ENCODE data around the gene RNF215.

Gene RNF215

DNA sequence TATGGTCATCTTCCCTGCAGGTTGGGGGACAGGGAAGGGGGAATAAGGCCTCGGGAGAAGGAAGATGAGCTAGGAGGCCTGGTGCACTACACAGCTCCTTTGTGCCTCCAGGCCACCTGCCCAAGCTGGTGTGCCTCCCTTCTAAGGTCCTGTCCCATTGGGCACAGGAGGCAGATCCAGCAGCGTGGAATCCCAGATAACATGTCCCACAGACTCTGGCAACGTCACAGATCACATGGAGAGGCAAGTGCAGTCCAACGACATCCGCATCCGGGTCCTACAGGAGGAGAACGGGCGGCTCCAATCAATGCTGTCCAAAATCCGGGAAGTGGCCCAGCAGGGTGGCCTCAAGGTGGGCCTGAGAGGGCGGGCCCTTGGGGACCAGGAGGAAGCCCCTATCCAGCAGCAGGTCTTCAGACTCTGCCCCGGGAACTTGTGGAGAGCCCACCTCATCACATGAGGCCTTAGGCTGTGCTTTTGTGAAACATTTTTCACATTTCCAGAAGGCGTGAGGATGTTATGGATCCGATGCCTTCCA is 11.8 kb downstream of the RNF215 start:
- Histone ChIP-seq H3K79me2 (ENCODE audit: insufficient read depth, low read length) (no peaks in the 10 kb centered on the region), H3K9ac (ENCODE audit: low read length) (no peak overlapping the region), H4K20me1 (ENCODE audit: low read depth, low read length) (no peaks in the 10 kb centered on the region), H3K4me2 (ENCODE audit: low read depth, low read length, poor library complexity, severe bottlenecking) (no peak overlapping the region), H3K27me3 (ENCODE audit: low read length) (no peaks in the 10 kb centered on the region), H2AFZ (ENCODE audit: low read depth, low read length, severe bottlenecking) (no peak overlapping the region), H3K27ac (ENCODE audit: low read depth, low read length) (no peak overlapping the region), H3K9me2 (replicated peaks; ENCODE audit: insufficient read depth, low read length) (no peaks in the 10 kb centered on the region), H3K4me3 (ENCODE audit: insufficient read depth, low read length, poor library complexity, severe bottlenecking) (no peak overlapping the region), H3K9me3 (ENCODE audit: insufficient read depth, low read length) (no peaks in the 10 kb centered on the region), H3K36me3 (ENCODE audit: low read length) (no peaks in the 10 kb centered on the region), H3F3A (ENCODE audit: insufficient read depth) (no peaks in the 10 kb centered on the region)
- no peak for TF ChIP-seq EZH2phosphoT487 (conservative IDR thresholded peaks at IDR 0.05; ENCODE audit: low read length)
- TF ChIP-seq, protein P1, sequence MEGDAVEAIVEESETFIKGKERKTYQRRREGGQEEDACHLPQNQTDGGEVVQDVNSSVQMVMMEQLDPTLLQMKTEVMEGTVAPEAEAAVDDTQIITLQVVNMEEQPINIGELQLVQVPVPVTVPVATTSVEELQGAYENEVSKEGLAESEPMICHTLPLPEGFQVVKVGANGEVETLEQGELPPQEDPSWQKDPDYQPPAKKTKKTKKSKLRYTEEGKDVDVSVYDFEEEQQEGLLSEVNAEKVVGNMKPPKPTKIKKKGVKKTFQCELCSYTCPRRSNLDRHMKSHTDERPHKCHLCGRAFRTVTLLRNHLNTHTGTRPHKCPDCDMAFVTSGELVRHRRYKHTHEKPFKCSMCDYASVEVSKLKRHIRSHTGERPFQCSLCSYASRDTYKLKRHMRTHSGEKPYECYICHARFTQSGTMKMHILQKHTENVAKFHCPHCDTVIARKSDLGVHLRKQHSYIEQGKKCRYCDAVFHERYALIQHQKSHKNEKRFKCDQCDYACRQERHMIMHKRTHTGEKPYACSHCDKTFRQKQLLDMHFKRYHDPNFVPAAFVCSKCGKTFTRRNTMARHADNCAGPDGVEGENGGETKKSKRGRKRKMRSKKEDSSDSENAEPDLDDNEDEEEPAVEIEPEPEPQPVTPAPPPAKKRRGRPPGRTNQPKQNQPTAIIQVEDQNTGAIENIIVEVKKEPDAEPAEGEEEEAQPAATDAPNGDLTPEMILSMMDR (IDR thresholded peaks at IDR 0.05; ENCODE audit: insufficient read depth, low read length, poor library complexity, severe bottlenecking): no peak

DNA sequence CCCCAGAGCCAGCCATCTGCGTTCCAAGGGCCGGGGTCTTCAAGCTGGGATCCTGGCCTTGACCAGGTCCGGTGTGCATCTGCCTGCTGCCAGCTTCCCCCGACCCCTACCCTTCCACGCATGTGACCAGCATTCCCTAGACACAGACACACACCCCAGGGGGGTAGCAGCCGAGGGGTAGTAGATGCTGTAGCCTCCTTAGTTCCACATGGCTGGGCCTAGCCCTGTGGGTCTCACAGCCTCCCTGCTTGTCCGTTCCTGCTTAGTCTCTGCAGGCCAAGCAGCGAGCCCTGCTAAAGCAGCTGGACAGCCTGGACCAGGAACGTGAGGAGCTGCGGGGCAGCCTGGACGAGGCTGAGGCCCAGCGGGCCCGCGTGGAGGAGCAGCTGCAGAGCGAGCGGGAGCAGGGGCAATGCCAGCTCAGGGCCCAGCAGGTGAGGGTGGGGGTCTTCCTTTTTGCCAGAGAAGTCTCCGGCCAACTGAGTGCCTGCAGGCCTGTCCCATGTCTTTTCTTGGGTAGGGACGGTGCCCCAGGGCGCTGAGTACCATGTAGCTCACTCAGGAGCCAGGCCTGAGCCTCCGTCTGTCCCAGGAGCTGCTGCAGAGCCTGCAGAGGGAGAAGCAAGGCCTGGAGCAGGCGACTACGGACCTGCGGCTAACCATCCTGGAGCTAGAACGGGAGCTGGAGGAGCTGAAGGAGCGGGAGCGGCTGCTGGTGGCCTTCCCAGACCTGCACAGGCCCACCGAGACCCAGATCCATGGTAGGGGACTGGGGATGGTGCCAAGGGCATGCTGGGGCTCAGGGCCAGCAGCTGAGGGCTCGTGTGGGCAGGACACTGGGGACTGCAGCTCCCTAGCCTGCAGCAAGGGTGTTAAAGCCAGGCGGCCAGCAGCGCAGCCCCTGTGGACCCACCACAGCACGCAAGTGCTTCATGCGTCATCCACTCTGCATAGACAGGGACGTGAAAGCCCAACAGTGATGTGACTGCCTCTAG is 13.6 kb downstream of the RNF215 start:
- Histone ChIP-seq H3K9ac (ENCODE audit: low read length) (no peak overlapping the region), H3K4me2 (ENCODE audit: low read depth, low read length, poor library complexity, severe bottlenecking) (no peak overlapping the region), H3K9me2 (replicated peaks; ENCODE audit: insufficient read depth, low read length) (no peaks in the 10 kb centered on the region), H2AFZ (ENCODE audit: low read depth, low read length, severe bottlenecking) (no peak overlapping the region), H3K27ac (ENCODE audit: low read depth, low read length) (no peak overlapping the region), H3K79me2 (ENCODE audit: insufficient read depth, low read length) (no peaks in the 10 kb centered on the region), H3F3A (ENCODE audit: insufficient read depth) (no peaks in the 10 kb centered on the region), H3K9me3 (ENCODE audit: insufficient read depth, low read length) (no peaks in the 10 kb centered on the region), H3K36me3 (ENCODE audit: low read length) (no peaks in the 10 kb centered on the region), H3K27me3 (ENCODE audit: low read length) (no peaks in the 10 kb centered on the region), H4K20me1 (ENCODE audit: low read depth, low read length) (no peaks in the 10 kb centered on the region), H3K4me3 (ENCODE audit: insufficient read depth, low read length, poor library complexity, severe bottlenecking) (no peak overlapping the region)
- no peak for TF ChIP-seq EZH2phosphoT487 (conservative IDR thresholded peaks at IDR 0.05; ENCODE audit: low read length)
- TF ChIP-seq, protein P1 (IDR thresholded peaks at IDR 0.05; ENCODE audit: insufficient read depth, low read length, poor library complexity, severe bottlenecking): no peak

DNA sequence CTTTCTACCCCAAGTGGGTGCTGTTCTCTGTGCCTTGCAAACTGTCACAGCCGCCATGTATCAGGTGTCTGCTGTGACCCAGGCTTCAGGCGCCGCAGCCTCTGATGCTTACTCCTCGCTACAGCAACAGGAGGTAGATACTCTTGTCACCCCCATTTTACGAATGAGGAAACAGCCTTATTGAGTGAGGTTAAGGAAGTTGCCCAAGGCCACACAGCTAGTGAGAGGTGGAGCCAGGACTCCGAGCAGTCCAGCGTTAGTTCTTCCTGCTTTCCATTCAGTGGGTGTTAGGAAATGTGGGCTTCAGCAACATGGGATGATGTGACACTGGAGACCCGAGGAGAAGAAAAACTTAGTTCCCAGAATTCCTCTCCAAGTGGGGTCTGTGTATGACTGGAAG is 14.3 kb downstream of the RNF215 start:
- no peak overlapping the region for H3K27ac ChIP-seq (ENCODE audit: low read depth, low read length)
- H3K4me2 ChIP-seq (ENCODE audit: low read depth, low read length, poor library complexity, severe bottlenecking): no peak overlapping the region
- TF ChIP-seq, protein P1 (IDR thresholded peaks at IDR 0.05; ENCODE audit: insufficient read depth, low read length, poor library complexity, severe bottlenecking): no peak
- TF ChIP-seq EZH2phosphoT487 (conservative IDR thresholded peaks at IDR 0.05; ENCODE audit: low read length): no peak
- H3K36me3 ChIP-seq (ENCODE audit: low read length): no peaks in the 10 kb centered on the region
- H3K9me2 ChIP-seq (replicated peaks; ENCODE audit: insufficient read depth, low read length): no peaks in the 10 kb centered on the region
- no peaks in the 10 kb centered on the region for H3K9me3 ChIP-seq (ENCODE audit: insufficient read depth, low read length)
- no peak overlapping the region for H3K4me3 ChIP-seq (ENCODE audit: insufficient read depth, low read length, poor library complexity, severe bottlenecking)
- no peak overlapping the region for H2AFZ ChIP-seq (ENCODE audit: low read depth, low read length, severe bottlenecking)
- no peaks in the 10 kb centered on the region for H4K20me1 ChIP-seq (ENCODE audit: low read depth, low read length)
- no peaks in the 10 kb centered on the region for H3K79me2 ChIP-seq (ENCODE audit: insufficient read depth, low read length)
- H3K27me3 ChIP-seq (ENCODE audit: low read length): no peaks in the 10 kb centered on the region
- no peaks in the 10 kb centered on the region for H3F3A ChIP-seq (ENCODE audit: insufficient read depth)
- no peak overlapping the region for H3K9ac ChIP-seq (ENCODE audit: low read length)

Data from SU-DHL-6 (cell line).